ENCODE measurements around the gene EXOSC3. TPM values are rescaled to one million over a fixed set of nuclear protein-coding genes. Genes with fewer than 3 reads are reported as not detected.
"Not testable (repeated sequence)": the region's sequence is repeated elsewhere in the genome, so short reads cannot be mapped to it uniquely, and the experiment has no call there.

The EXOSC3 gene
- total and polyA plus RNA-seq, 11 donors: 9.6 to 24.0 (median 14.0) TPM

- Histone ChIP-seq H3K36me3 (peaks cover 0 to 48% (median 41%) of the 10 kb centered on the region in 9 donors), H3K9me3 (no peaks in the 10 kb centered on the region), H3K4me1 (peaks cover 0 to 3% (median 0%) of the 10 kb centered on the region in 12 donors), H3K4me3 (no peak overlapping the region), H3K27ac (no peak overlapping the region), H3K27me3 (no peaks in the 10 kb centered on the region)
- no peak for DNase-seq
- no peak for ATAC-seq
- TF ChIP-seq POLR2A (IDR thresholded peaks at IDR 0.05) (no peak), CTCF (IDR thresholded peaks at IDR 0.05) (no peak)
- intact Hi-C loops (cut with DNase I): no loop called here
- WGBS, 4 donors: 80 to 91% (median 89%) methylated on average over 2 of the region's 2 CpGs
Observed at GRCh38 chr9:37818849-37819248, 34.0 kb upstream of the EXOSC3 start.

GRCh38 chr9:37812773-37813379 lies 28.0 kb upstream of the EXOSC3 start:
- Histone ChIP-seq H3K9me3 (no peaks in the 10 kb centered on the region), H3K27ac (no peak overlapping the region), H3K27me3 (no peaks in the 10 kb centered on the region), H3K36me3 (peaks cover 0 to 8% (median 3%) of the 10 kb centered on the region in 9 donors), H3K4me1 (peaks cover 0 to 8% (median 0%) of the 10 kb centered on the region in 12 donors), H3K4me3 (no peak overlapping the region)
- intact Hi-C loops (cut with DNase I): no loop called here
- ATAC-seq (no peak), DNase-seq (no peak)
- WGBS, 4 donors: 89 to 92% (median 91%) methylated on average over 5 of the region's 5 CpGs
- TF ChIP-seq CTCF (IDR thresholded peaks at IDR 0.05): no peak
- TF ChIP-seq POLR2A (IDR thresholded peaks at IDR 0.05): no peak

GRCh38 chr9:37811906-37812476 lies 27.1 kb upstream of the EXOSC3 start:
- Histone ChIP-seq H3K36me3 (peaks cover 0 to 11% (median 5%) of the 10 kb centered on the region in 9 donors), H3K9me3 (no peaks in the 10 kb centered on the region), H3K27me3 (no peaks in the 10 kb centered on the region), H3K4me3 (no peak overlapping the region), H3K27ac (no peak overlapping the region), H3K4me1 (peaks cover 0 to 8% (median 0%) of the 10 kb centered on the region in 12 donors)
- DNase-seq (no peak), ATAC-seq (no peak)
- intact Hi-C loops (cut with DNase I): no loop called here
- TF ChIP-seq POLR2A (IDR thresholded peaks at IDR 0.05): no peak
- no peak for TF ChIP-seq CTCF (IDR thresholded peaks at IDR 0.05)
- 96 to 100% (median 98%) methylated on average over 6 of the region's 6 CpGs for WGBS, 4 donors

GRCh38 chr9:37809676-37810075 lies 24.8 kb upstream of the EXOSC3 start:
- not testable (repeated sequence) for DNase-seq, H3K9me3 ChIP-seq, H3K27me3 ChIP-seq, H3K4me3 ChIP-seq, ATAC-seq, H3K27ac ChIP-seq
- Histone ChIP-seq H3K4me1 (peaks cover 0 to 20% (median 0%) of the 10 kb centered on the region in 12 donors), H3K36me3 (peaks cover 0 to 11% (median 5%) of the 10 kb centered on the region in 9 donors)
- intact Hi-C loops (cut with DNase I): loop anchor here in 1 of 10 donors (5.0 kb wide), 1 partner anchor 62 kb away; no protein-coding TSS in a partner anchor
- WGBS, 4 donors: 96 to 98% (median 98%) methylated on average over 15 of the region's 15 CpGs

Measured in heart left ventricle (tissue), 16 donors.